ENCODE results near the gene NEFH.
"Not testable (repeated sequence)": the region's sequence is repeated elsewhere in the genome, so short reads cannot be mapped to it uniquely, and the experiment has no call there.

The NEFH gene, protein sequence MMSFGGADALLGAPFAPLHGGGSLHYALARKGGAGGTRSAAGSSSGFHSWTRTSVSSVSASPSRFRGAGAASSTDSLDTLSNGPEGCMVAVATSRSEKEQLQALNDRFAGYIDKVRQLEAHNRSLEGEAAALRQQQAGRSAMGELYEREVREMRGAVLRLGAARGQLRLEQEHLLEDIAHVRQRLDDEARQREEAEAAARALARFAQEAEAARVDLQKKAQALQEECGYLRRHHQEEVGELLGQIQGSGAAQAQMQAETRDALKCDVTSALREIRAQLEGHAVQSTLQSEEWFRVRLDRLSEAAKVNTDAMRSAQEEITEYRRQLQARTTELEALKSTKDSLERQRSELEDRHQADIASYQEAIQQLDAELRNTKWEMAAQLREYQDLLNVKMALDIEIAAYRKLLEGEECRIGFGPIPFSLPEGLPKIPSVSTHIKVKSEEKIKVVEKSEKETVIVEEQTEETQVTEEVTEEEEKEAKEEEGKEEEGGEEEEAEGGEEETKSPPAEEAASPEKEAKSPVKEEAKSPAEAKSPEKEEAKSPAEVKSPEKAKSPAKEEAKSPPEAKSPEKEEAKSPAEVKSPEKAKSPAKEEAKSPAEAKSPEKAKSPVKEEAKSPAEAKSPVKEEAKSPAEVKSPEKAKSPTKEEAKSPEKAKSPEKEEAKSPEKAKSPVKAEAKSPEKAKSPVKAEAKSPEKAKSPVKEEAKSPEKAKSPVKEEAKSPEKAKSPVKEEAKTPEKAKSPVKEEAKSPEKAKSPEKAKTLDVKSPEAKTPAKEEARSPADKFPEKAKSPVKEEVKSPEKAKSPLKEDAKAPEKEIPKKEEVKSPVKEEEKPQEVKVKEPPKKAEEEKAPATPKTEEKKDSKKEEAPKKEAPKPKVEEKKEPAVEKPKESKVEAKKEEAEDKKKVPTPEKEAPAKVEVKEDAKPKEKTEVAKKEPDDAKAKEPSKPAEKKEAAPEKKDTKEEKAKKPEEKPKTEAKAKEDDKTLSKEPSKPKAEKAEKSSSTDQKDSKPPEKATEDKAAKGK

DNA sequence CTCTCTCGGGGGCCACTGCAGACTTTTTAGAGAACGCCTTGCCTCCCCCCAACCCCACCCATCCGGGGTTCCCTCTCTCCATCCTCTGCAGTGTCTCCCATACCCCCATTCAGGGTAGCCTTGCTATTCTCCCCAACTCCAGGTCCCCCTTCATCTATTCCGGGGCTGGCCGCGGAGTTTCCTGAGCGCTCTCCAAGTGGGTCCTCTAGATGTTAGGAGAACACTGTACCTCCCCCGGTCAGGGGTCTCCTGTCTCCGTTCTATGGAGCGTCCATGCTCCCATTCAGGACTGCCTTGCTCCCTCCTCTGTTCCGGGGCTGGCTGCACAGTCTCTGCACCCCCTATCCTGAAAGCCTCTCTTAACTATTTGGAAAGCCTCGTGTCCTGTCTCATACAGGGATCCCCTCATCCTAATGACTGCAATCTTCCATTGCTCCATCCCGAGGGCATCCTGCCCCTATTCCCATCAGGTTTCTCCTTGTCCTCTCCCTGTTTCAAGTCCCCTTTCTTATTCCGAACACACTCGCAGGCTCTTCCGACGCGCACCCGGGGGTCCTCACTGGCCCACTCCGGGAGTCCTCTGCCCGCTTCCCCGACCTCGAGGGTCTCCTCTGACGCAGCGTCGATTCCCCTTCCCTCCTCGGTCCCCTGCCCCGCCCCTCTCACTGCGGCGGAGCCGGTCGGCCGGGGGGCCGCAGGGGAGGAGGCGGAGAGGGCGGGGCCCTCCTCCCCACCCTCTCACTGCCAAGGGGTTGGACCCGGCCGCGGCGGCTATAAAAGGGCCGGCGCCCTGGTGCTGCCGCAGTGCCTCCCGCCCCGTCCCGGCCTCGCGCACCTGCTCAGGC is at the start of gene NEFH:
NEFH (plus strand) TSS at position 802 of the 845 bp plus-strand sequence. CDS start 45 bp downstream, outside the sequence.
- no peak for DNase-seq (ENCODE audit: low read depth)

DNA sequence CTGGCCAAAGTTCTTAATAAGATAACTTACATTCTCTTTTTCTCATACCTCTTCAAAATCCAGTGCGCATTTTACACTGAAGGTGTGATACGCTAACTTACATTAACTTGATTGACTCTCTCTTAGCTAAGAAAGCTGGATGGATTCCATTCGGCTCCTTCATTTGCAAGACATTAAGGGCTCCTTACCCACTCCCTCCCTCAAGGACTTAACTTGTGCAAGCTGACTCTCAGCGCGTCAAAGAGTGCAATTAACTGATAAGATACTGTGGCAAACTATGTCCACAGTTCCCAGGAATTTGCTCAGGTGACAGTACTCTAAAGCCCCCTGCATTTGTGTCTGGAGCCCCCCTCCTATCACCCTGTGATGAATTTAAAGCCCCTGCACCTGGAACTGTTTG is 48.0 kb upstream of the NEFH start:
- DNase-seq (ENCODE audit: low read depth), result no peak

DNA sequence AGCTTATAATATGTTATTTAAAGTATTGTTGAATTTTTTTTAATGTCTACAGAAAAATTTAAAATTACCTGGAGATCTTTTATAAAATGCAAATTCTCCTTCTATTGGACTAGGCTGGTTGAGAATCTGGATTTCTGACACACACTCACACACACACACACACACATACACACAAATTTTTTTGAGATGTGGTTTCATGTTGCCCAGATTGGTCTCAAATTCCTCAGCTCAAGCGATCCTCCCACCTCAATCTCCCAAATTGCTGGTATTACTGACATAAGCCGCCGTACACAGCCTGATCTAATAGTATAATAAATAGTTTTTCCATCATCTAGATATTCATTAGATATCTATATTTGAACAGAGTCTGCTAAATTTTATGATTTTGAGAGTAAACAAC is 46.2 kb upstream of the NEFH start:
- no peak for DNase-seq (ENCODE audit: low read depth)

DNA sequence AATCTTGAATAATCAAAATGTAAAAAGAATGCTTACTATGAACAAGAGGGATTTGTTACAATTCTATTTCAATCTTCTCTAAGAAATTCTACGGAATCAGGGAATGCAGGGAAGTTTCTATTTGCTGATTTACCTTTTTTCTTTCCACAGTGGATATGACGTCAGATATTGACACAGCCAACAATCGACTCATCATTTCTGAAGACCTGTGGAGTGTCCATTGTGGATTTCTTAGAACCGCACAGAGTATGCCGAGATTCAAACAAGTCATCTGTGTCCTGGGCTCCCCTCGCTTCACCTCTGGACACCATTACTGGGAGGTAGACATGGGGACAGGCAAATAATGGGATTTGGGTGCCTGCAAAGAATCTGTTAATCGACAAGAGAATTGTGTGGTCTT is 45.7 kb upstream of the NEFH start:
- no peak for DNase-seq (ENCODE audit: low read depth)

DNA sequence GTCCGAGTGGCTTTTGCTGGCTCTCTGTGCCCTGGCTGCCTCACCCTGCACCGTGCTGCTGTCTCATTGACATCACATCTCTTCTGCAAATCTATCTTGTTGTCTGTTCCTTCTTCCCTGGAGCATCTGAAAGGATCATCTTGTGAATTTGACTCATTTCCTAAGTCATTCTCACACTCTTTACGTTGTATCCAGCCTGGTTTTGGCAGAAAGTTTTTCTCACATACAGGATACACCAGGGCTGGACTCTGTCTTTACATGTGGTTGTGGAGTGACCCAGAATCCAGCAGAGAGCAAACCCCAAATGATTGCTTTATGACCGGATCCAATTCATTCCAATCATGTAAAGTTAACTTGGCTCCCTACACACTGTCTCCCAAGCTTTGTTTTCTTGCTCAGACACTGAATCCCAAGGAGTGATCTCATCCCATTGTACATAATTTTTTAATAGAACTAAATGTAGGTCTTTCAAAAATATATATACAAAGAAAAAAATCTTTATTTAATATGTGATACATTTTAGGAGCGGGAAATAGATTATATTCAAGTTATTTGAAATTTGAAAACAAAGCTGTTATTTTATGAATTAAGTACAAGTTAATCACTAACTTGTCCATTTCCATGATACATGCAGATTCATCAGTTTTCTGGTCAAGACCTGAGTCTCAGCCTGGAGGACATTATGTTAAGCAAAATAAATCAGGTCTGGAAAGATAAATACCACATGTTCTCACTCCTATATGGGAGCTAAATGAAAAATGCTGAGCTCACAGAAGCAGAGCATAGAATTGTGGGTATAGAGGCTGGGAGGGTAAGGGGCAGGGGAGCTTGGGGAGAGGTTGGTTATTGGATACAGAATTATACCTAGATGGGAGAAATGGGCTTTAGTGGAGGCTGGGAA is 44.5 kb upstream of the NEFH start:
- no peak for DNase-seq (ENCODE audit: low read depth)

DNA sequence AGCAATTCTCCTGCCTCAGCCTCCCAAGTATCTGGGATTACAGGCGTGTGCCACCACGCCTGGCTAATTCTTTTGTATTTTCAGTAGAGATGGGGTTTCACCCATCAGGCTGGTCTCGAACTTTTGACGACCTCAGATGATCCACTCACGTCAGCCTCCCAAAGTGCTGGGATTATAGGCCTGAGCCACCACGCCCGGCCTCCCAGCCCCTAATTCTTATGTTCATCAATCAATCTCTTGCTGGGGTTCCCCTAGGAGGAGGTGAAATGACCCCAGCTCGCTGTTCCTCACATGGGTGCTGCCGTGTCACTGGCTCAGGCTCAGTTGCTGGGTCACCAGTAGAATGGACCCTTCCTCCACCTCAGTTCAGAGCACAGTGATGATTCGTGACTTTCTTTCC is 41.7 kb upstream of the NEFH start, which contains the start of gene RFPL1:
RFPL1 (plus strand) TSS at position 301 of the 400 bp plus-strand sequence.
- not testable (repeated sequence) for DNase-seq (ENCODE audit: low read depth)

DNA sequence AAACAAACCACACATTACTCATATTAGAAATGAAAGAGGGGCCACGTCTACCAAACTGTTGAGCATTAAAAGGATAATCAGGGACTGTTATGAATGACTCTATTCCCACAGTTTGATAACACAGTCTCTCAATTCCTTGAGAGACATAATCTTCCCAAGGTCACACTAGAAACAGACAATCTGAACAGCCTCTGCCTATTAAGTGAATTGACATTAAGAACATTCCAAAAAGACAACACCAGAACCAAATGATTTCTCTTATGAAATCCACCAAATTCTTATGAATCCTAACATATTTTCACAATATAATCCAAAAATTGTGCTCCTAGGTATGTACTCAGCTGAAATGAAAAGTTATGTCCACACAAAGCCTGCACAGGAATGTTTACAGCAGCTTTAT is 37.0 kb upstream of the NEFH start:
- no peak for DNase-seq (ENCODE audit: low read depth)

DNA sequence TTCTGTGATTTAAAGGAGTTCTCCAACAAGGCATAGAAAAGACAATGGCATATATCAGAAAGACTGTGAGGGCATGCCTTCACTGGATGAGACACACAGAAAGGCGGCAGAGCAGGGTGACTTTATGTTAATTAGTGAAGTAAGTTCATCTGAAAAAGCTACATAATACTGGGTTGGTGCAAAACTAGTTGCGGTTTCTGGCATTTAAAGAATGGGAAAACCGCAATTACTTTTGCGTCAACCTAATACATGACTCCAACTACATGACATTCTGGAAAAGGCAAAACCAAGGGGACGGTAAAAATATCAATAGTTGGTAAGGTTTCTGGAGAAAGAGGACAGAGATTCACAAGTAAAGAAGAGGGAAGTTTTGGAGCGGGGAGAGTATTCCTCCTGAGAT is 36.6 kb upstream of the NEFH start:
- no peak for DNase-seq (ENCODE audit: low read depth)

DNA sequence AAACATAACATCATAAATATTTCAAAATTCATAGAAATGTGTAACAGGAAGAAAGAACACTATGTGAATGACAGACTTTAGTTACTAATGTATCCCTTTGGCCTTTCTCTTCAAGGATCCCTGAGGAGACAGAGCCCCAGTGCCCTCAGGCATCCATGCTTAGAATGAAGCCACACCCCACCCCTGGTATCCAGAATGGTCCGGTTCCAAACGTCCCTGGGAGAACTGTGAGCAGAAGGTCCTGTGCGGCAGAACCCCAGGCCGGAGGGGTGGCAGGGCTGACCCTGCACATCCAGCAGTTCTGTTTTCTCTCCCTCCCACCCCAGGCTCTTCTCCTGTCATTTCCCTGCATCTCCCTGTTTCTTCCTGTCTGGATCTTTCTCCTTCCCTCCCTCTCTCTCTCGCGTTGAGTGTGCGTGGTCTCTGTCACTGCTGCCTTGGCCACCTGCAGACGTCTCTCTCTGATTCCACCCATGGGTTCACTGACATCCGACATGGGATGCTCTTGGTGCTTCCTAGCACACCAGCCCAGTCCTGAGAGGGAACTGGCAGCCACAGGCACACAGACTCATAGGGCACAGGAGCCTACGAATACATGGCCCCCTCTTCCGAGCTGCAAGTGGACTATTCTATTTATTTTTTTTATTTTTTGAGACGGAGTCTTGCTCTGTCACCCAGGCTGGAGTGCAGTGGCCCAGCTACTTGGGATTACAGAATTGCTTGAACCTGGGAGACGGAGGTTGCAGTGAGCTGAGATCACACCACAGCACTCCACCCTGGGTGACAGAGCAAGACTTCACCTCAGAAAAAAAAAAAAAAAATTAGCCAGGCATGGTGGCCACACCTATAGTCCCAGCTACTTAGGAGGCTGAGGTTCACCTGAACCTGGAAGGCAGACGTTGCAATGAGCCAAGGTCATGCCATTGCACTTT is 35.9 kb upstream of the NEFH start:
- no peak for DNase-seq (ENCODE audit: low read depth)

DNA sequence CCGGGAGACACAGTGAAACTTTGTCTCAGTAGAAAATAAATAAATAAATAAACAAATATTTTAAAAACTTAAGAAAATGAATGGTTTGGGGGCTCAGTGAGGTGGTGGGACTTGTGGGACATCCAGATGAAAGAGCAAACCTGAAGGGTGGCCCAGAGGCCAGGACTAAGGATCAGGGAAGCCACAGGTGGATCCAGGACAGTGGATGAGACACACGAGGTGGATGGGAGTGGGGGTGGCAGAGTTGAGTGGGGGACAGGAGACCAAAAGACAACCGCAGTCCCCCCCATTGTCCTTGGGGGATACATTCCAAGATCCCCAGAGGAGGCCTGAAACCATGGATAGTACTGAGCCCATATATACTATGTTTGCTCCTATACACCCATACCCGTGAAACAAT is 34.5 kb upstream of the NEFH start:
- no peak for DNase-seq (ENCODE audit: low read depth)

DNA sequence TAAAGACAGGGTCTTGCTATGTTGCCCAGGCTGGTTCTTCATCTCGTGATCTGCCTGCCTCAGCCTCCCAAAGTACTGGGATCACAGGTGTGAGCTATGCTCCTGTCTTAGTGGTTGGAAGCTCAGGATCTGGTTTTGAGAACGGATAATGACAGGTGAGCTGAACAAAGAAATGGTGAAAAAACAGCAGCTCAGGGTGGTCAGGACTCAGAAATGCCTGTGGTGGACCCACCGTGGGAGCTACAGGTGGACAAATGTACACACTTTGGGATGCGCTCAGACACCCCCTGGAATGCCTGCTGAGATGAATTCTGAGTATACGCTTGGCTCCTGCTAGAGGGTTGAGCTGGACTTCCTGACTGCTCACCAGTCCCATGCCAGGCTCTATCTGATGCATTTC is 32.1 kb upstream of the NEFH start:
- no peak for DNase-seq (ENCODE audit: low read depth)

DNA sequence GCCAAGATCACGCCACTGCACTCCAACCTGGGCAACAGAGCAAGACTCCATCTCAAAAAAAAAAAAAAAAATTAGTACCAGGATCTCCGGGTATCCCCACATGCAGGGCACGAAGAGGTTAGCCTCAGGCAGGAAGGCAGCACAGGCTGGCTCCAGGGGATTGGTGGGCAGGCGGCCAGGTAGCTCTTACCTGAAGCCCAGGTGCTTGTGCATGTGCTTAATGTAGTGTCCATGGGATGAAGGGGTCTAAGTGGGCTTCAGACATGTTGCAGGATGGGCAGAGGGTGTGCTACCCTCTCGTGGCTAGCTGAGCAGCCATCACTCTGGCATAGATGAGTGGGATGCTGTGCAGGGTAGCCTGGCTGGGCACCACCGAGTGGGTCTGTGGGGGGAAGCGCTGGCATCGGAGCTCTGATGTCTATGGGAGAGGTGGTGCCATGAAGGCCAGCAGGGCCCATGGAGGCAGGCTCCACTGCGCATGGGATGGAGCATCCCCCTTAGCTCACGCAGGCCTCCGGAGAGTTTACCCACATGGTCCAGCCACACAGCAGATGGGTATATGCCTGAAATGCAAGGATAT is 30.6 kb upstream of the NEFH start:
- no peak for DNase-seq (ENCODE audit: low read depth)

DNA sequence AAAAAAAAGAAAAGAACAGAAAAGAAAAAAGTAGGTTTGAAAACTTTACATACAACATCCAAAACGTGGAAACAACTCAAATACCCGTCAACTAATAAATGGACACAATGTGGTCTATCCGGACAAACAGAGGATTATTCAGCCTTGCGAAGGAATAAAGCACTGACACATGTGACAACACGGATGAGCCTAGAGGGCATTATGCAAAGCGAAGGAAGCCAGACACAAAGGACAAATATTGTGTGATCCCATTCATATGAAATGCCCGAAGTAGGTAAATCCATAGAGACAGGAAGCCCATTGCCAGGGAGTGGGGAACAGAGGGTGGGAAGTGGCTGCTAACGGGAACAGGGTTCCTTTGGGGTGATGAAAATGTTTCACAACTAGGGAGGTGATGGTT is 29.8 kb upstream of the NEFH start:
- no peak for DNase-seq (ENCODE audit: low read depth)

DNA sequence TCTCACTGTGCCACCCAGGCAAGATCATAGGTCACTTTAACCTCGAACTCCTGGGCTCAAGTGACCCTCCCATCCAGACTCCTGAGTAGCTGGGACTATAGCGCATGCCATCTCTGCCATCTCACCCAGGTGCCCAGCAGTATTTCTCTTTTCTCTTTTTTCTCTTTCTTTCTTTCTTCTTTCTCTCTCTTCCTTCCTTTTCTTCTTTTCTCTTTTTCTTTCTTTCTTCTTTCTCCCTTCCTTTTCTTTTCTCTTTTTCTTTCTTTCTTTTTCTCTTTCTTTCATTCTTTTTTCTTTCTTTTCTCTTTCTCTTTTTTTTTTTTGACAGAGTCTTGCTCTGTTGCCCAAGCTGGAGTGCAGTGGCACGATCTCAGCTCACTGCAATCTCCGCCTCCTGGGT is 28.2 kb upstream of the NEFH start:
- no peak for DNase-seq (ENCODE audit: low read depth)

DNA sequence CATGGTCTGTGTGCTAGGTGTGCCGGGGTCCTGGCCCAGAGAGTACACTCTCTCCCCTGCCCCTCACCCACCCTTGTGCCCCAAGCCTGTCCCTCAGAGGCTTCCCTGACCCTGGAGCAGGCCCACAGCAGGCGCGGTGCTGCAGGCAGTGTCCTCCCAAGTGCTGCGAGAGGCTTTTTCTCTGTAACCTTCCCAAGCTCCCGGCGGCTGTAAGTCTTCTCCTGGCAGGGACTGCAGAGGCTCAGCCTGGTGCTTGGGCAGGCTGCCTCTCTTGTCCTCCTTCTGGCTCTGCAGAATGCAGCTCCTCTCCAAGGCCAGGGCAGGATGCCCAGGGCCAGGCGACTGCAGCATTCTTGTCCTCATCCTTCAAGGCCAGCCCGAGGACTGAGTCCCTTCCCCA is 25.7 kb upstream of the NEFH start:
- no peak for DNase-seq (ENCODE audit: low read depth)

DNA sequence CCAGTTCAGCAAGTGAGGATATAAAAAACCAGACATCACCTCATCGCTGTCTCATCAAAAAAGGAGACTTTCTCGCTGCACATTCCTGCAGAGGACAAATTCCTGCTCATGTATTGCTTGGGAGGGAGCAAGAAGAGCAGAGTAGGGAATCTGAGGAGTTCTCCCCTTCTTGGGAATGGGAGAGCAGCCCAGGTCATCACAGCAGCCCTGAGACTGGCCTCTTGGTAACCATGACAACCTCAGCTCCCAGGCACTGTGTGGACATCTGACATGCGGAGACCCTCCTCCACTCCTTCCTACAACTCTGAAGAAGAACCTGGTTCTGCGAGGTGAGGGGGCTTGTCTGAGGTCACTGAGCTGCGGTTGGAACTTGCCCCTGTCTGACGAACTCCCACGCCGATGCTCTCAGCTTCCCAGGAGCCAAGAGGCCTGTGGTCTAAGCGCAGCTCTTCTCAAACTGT is 23.8 kb upstream of the NEFH start:
- no peak for DNase-seq (ENCODE audit: low read depth)

DNA sequence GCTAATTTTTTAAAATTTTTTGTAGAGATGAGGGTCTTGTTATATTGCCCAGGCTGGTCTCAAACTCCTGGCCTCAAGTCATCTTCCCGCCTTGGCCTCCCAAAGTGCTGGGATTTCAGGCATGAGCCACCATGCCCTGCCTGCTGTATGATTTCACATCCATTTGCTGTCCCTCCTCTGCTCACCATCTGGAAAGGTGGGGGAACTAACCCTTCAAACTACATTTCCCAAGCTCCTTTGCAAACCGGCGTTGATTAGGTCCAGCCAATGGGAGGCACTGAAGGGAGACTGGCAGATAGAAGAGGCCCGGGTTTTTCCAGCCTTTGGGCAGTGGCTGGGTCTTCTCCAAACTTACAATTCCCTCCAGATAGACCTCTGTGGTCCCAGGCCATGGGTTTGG is 22.3 kb upstream of the NEFH start:
- DNase-seq (ENCODE audit: low read depth), result no peak

DNA sequence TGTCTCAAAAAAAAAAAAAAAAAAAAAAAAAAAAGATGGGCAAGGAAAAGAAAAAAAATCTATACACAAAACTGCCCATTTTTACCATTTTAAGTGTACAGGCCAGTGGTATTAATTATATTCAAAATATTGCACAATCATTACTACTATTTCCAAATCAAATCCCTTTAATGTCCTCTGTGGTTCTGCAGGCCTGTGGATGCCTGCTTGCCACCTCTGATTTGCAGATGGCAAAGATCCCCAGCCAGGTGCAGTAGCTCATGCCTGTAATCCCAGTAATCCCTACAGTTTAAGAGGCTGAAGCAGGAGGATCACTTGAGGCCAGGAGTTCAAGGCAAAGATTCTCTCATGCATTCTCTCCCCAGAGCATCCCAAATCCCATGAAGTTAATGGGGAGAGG is 21.5 kb upstream of the NEFH start:
- DNase-seq (ENCODE audit: low read depth), result no peak

DNA sequence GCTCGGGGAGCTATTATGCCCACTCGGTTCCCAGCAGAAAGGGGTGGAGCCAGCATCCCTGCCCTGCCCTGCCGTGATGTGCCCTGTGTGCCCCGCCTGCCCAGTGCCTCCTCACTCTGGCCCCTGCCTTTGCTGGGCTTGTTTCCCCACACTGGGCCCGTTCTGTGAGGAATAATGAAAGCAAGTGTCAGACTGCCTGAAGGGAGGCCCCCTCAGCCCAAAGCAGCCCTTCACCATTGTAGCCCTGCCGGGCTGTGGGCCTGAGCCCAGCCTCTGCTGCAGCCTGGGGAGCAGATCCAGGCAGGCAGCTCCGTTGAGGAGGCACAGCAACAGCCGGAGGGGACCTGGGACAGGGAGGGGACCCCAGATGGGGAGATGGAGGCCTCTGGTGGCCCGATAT is 20.2 kb upstream of the NEFH start:
- DNase-seq (ENCODE audit: low read depth), result no peak

Data from GM04503 (cell line).